ENCODE measurements around the gene CALHM6. TPM values are rescaled to one million over a fixed set of nuclear protein-coding genes. Genes with fewer than 3 reads are reported as not detected.

The CALHM6 gene
- total and polyA plus RNA-seq, 10 of the 15 experiments (the other 5 are each of a cell fraction or from before 2014, with no cell fraction given), result 0.15 to 3.4 (median 1.3) TPM

DNA sequence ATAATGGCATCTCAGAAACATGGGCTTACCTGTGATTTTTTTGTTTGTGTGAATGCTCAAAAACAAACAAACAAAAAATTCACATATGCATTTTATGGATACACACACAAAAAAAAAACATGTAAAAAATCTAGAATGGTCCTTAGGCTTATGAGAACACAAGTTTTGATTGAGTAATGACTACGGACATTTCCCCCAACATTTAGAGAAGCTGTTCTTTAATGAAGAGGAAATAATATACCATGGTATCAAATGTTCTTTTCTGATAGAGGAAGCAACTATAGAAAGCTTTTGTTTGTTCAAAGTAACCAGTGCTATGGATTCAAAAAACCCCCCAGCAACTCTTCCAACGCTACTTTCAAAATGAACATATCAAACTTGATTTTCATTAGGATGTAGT lies 8.6 kb upstream of the CALHM6 start:
- SMC1A ChIA-PET (ENCODE audit: uncharacterized antibody, unreplicated experiment), result interaction anchor here (0.7 to 1.4 kb wide), 2 partner anchors 19 to 91 kb away, joined by 3 to 4 read pairs; no protein-coding TSS in a partner anchor
- H3K27me3 ChIP-seq (replicated peaks in 1 of 2; ENCODE audit: control insufficient read depth in 2 of 2, insufficient read depth in 2 of 2, low read length in 1 of 2), result no peaks in the 10 kb centered on the region; a peak in 1 of 4 replicates
- H3K36me3 ChIP-seq (ENCODE audit: control insufficient read depth in 2 of 2, insufficient read depth in 2 of 2, low read length in 1 of 2), result no peaks in the 10 kb centered on the region
- no peak overlapping the region for H3K27ac ChIP-seq (ENCODE audit: control insufficient read depth, insufficient read depth)
- CTCF ChIA-PET, result interaction anchor here (0.8 to 4.3 kb wide), 4 partner anchors 21 to 164 kb away, joined by 3 to 25 read pairs (median 5); no protein-coding TSS in a partner anchor
- no peak overlapping the region for H2AFZ ChIP-seq (ENCODE audit: control insufficient read depth, low read depth, low read length)
- in situ Hi-C loops (cut with MboI) (no loop called here), intact Hi-C loops (cut with micrococcal nuclease; ENCODE audit: unreplicated experiment) (no loop called here)
- DNase-seq (ENCODE audit: low read depth, low spot score), result no peak
- POLR2A ChIA-PET, result no interaction called here
- WGBS (ENCODE audit: insufficient coverage, insufficient replicate concordance, low lambda C conversion rate, missing lambda C conversion rate), result 98% methylated on average over 2 of the region's 2 CpGs
- H3K9ac ChIP-seq (ENCODE audit: control insufficient read depth, insufficient read depth, low read length), result no peak overlapping the region
- H3K4me2 ChIP-seq (ENCODE audit: control insufficient read depth, insufficient read depth), result no peak overlapping the region
- BruUV-seq (replicated peaks), result no TSS peak
- no peak for FAIRE-seq
- peaks cover 10% of the 10 kb centered on the region for H3K4me1 ChIP-seq (ENCODE audit: control insufficient read depth, insufficient read depth, low read length)
- H3K9me3 ChIP-seq (replicated peaks; ENCODE audit: control insufficient read depth, insufficient read depth, low read length), result no peaks in the 10 kb centered on the region
- no peaks in the 10 kb centered on the region for H4K20me1 ChIP-seq (ENCODE audit: control insufficient read depth, insufficient read depth)
- RAD21 ChIA-PET (ENCODE audit: unreplicated experiment), result no interaction called here
- TF ChIP-seq POLR2AphosphoS2 (IDR thresholded peaks at IDR 0.05; ENCODE audit: low read depth, low read length) (no peak), NRF1 (conservative IDR thresholded peaks at IDR 0.05; ENCODE audit: low read depth, low read length) (no peak), ZNF384 (IDR thresholded peaks at IDR 0.05; ENCODE audit: borderline replicate concordance, low read depth, low read length) (no peak)
- H3K79me2 ChIP-seq (ENCODE audit: control insufficient read depth, insufficient read depth, low read length), result no peaks in the 10 kb centered on the region
- no peak for ATAC-seq
- no peak overlapping the region for H3K4me3 ChIP-seq

DNA sequence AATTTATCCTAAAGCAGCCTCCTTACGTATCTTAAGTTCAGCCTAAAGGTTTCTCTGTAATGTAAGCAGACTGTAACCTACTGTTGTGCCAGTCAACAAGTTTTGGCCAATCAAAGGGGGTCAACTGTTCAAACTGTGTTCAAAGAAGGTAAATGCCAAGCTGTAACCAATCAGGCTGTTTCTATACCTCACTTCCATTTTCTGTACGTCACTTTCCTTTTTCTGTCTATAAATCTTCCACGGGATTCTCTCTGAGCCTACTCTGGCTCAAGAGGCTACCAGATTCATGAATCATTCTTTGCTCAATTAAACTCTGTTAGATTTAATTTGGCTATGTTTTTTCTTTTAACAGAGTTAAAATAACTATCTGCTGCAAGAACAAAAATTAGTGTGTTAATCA lies 5.1 kb upstream of the CALHM6 start:
- 94% methylated on average over 3 of the region's 3 CpGs for WGBS (ENCODE audit: insufficient coverage, insufficient replicate concordance, low lambda C conversion rate, missing lambda C conversion rate)
- no peak overlapping the region for H3K27ac ChIP-seq (ENCODE audit: control insufficient read depth, insufficient read depth)
- no TSS peak for BruUV-seq (replicated peaks)
- TF ChIP-seq, protein P1, sequence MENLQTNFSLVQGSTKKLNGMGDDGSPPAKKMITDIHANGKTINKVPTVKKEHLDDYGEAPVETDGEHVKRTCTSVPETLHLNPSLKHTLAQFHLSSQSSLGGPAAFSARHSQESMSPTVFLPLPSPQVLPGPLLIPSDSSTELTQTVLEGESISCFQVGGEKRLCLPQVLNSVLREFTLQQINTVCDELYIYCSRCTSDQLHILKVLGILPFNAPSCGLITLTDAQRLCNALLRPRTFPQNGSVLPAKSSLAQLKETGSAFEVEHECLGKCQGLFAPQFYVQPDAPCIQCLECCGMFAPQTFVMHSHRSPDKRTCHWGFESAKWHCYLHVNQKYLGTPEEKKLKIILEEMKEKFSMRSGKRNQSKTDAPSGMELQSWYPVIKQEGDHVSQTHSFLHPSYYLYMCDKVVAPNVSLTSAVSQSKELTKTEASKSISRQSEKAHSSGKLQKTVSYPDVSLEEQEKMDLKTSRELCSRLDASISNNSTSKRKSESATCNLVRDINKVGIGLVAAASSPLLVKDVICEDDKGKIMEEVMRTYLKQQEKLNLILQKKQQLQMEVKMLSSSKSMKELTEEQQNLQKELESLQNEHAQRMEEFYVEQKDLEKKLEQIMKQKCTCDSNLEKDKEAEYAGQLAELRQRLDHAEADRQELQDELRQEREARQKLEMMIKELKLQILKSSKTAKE (IDR thresholded peaks at IDR 0.05; ENCODE audit: low read depth, poor library complexity, severe bottlenecking), result no peak
- TF ChIP-seq, protein P2, sequence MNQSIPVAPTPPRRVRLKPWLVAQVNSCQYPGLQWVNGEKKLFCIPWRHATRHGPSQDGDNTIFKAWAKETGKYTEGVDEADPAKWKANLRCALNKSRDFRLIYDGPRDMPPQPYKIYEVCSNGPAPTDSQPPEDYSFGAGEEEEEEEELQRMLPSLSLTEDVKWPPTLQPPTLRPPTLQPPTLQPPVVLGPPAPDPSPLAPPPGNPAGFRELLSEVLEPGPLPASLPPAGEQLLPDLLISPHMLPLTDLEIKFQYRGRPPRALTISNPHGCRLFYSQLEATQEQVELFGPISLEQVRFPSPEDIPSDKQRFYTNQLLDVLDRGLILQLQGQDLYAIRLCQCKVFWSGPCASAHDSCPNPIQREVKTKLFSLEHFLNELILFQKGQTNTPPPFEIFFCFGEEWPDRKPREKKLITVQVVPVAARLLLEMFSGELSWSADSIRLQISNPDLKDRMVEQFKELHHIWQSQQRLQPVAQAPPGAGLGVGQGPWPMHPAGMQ (IDR thresholded peaks at IDR 0.05; ENCODE audit: borderline replicate concordance), result no peak
- TF ChIP-seq MYB (IDR thresholded peaks at IDR 0.05; ENCODE audit: borderline replicate concordance, low read depth, low read length), result no peak
- TF ChIP-seq SMC3 (IDR thresholded peaks at IDR 0.05; ENCODE audit: borderline replicate concordance, low read length), result no peak
- TF ChIP-seq SPI1 (IDR thresholded peaks at IDR 0.05; ENCODE audit: borderline replicate concordance, insufficient read depth, low read depth, low read length), result no peak
- TF ChIP-seq YY1 (IDR thresholded peaks at IDR 0.05; ENCODE audit: low read depth, low read length), result no peak
- TF ChIP-seq ZSCAN29 (IDR thresholded peaks at IDR 0.05), result no peak
- TF ChIP-seq TCF12 (IDR thresholded peaks at IDR 0.05; ENCODE audit: low read depth, low read length), result no peak
- TF ChIP-seq RCOR1 (conservative IDR thresholded peaks at IDR 0.05; ENCODE audit: low read depth, low read length), result no peak
- no peak for TF ChIP-seq CHD1 (IDR thresholded peaks at IDR 0.05; ENCODE audit: low read depth, low read length)
- TF ChIP-seq, protein P3, sequence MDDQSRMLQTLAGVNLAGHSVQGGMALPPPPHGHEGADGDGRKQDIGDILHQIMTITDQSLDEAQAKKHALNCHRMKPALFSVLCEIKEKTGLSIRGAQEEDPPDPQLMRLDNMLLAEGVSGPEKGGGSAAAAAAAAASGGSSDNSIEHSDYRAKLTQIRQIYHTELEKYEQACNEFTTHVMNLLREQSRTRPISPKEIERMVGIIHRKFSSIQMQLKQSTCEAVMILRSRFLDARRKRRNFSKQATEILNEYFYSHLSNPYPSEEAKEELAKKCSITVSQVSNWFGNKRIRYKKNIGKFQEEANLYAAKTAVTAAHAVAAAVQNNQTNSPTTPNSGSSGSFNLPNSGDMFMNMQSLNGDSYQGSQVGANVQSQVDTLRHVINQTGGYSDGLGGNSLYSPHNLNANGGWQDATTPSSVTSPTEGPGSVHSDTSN (IDR thresholded peaks at IDR 0.05; ENCODE audit: insufficient replicate concordance, low read depth, low read length), result no peak

More for the DNA sequence above, 5.1 kb upstream of the CALHM6 start:
- no peaks in the 10 kb centered on the region for H3K9me3 ChIP-seq (replicated peaks; ENCODE audit: control insufficient read depth, insufficient read depth, low read length)
- H3K36me3 ChIP-seq (ENCODE audit: control insufficient read depth in 2 of 2, insufficient read depth in 2 of 2, low read length in 1 of 2), result no peaks in the 10 kb centered on the region
- DNase-seq (ENCODE audit: low read depth, low spot score) (no peak), ATAC-seq (no peak), FAIRE-seq (no peak)
- H3K4me2 ChIP-seq (ENCODE audit: control insufficient read depth, insufficient read depth), result no peak overlapping the region
- no peak overlapping the region for H3K4me3 ChIP-seq
- CTCF ChIA-PET, result no interaction called here
- intact Hi-C loops (cut with micrococcal nuclease; ENCODE audit: unreplicated experiment) (no loop called here), in situ Hi-C loops (cut with MboI) (no loop called here)
- no peak overlapping the region for H3K9ac ChIP-seq (ENCODE audit: control insufficient read depth, insufficient read depth, low read length)
- no peaks in the 10 kb centered on the region for H3K79me2 ChIP-seq (ENCODE audit: control insufficient read depth, insufficient read depth, low read length)
- H3K27me3 ChIP-seq (replicated peaks in 1 of 2; ENCODE audit: control insufficient read depth in 2 of 2, insufficient read depth in 2 of 2, low read length in 1 of 2), result peaks cover 0 to 3% of the 10 kb centered on the region in 2 experiments; a peak in 2 of 4 replicates
- POLR2A ChIA-PET, result no interaction called here
- H2AFZ ChIP-seq (ENCODE audit: control insufficient read depth, low read depth, low read length), result no peak overlapping the region
- no peaks in the 10 kb centered on the region for H4K20me1 ChIP-seq (ENCODE audit: control insufficient read depth, insufficient read depth)
- RAD21 ChIA-PET (ENCODE audit: unreplicated experiment), result no interaction called here
- peaks cover 5% of the 10 kb centered on the region for H3K4me1 ChIP-seq (ENCODE audit: control insufficient read depth, insufficient read depth, low read length)
- SMC1A ChIA-PET (ENCODE audit: uncharacterized antibody, unreplicated experiment), result no interaction called here

Measured in GM12878 (cell line).